Loucy (cell line): ENCODE results near the gene KIF2C.

Experiments used
- H2AFZ ChIP-seq: fragments of 200-600 bp; sonication (generic); 2 replicates; pipeline ENCODE4 v1.6.0; 2016; ENCODE audit warnings: antibody characterized with exemption, mild to moderate bottlenecking, low read length, moderate library complexity
- H3F3A ChIP-seq: fragments of 200-600 bp; 2 replicates; pipeline ENCODE4 v1.6.0; 2016; ENCODE audit warnings: antibody characterized with exemption, low read depth, mild to moderate bottlenecking
- H3K27me3 ChIP-seq: fragments of 200-600 bp; sonication (generic); 2 replicates; pipeline ENCODE4 v1.6.1; 2014; ENCODE audit warnings: low read length, mild to moderate bottlenecking; ENCODE audit not compliant: insufficient read depth, poor library complexity, severe bottlenecking
- H3K36me3 ChIP-seq: fragments of 200-600 bp; sonication (generic); 2 replicates; pipeline ENCODE4 v1.6.1; 2016; ENCODE audit warnings: low read length; ENCODE audit not compliant: insufficient read depth
- H3K4me1 ChIP-seq: fragments of 200-600 bp; sonication (generic); 2 replicates; pipeline ENCODE4 v1.5.1; 2014; ENCODE audit warnings: low read length, mild to moderate bottlenecking; ENCODE audit not compliant: insufficient read depth, poor library complexity, severe bottlenecking
- H3K4me2 ChIP-seq: fragments of 200-600 bp; sonication (generic); 2 replicates; pipeline ENCODE4 v1.6.0; 2014; ENCODE audit warnings: antibody characterized with exemption, low read length, low read depth, mild to moderate bottlenecking; ENCODE audit not compliant: poor library complexity, severe bottlenecking
- H3K4me3 ChIP-seq: fragments of 200-600 bp; sonication (generic); 2 replicates; pipeline ENCODE4 v1.5.1; 2014; ENCODE audit warnings: low read length, mild to moderate bottlenecking, mixed read lengths; ENCODE audit not compliant: poor library complexity, severe bottlenecking
- H3K79me2 ChIP-seq: fragments of 200-600 bp; sonication (generic); 2 replicates; pipeline ENCODE4 v1.6.1; 2014; ENCODE audit warnings: low read length; ENCODE audit not compliant: insufficient read depth
- H3K9ac ChIP-seq: fragments of 200-600 bp; sonication (generic); 2 replicates; pipeline ENCODE4 v1.6.0; 2014; ENCODE audit warnings: mild to moderate bottlenecking, low read depth, low read length, moderate library complexity; ENCODE audit not compliant: poor library complexity, severe bottlenecking
- H3K9me2 ChIP-seq: fragments of 200-600 bp; sonication (generic); replicated peaks from 2 replicates; pipeline ENCODE4 v1.6.1; 2016; ENCODE audit warnings: low read depth, low read length, mixed read lengths
- H3K9me3 ChIP-seq: fragments of 200-600 bp; sonication (generic); 2 replicates; pipeline ENCODE4 v1.6.1; 2014; ENCODE audit warnings: mild to moderate bottlenecking, antibody characterized with exemption, low read length, low read depth; ENCODE audit not compliant: insufficient read depth
- H4K20me1 ChIP-seq: fragments of 200-600 bp; sonication (generic); 2 replicates; pipeline ENCODE4 v1.6.0; 2014; ENCODE audit warnings: antibody characterized with exemption, low read length, mild to moderate bottlenecking; ENCODE audit not compliant: insufficient read depth, poor library complexity, severe bottlenecking
- CTCF ChIP-seq: fragments of 200-600 bp; sonication (generic); conservative IDR thresholded peaks from 2 replicates; pipeline ENCODE4 v1.5.1; 2014; ENCODE audit warnings: mild to moderate bottlenecking, antibody characterized with exemption, low read length
- EZH2phosphoT487 ChIP-seq: fragments of 200-600 bp; IDR thresholded peaks from 2 replicates; pipeline ENCODE4 v1.6.1; 2018; ENCODE audit warnings: antibody characterized with exemption, mild to moderate bottlenecking, moderate library complexity, borderline replicate concordance

KIF2C gene

DNA sequence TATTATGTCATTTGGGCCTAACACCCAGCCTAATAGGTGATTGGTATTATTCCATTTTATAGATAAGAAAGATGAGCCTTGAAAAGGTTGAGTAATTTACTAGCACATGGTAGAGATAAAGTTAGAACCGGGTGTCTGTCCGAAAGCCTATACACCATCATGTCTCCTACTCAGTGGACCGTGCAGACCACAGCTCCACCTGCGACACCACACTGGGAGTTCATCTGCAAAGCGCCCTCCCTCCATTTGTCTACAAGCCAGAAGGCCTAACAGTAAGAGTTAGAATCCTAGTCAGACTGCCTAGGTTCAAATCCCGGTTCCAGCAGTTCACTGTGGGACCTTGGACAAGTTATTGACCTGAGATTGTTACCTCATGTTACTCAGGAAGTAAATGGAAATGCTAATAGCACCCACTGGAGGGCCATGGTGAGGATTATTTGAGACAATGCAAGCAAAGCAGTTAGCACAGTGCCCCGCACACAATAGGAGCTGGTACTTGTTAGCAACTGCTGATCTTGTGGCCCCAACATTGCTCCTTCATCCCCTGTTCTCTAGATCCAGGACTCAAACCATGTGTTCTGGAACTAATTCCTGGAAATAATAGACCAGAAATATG, 44.7 kb upstream of the KIF2C start:
- no peak overlapping the region for H3K9ac ChIP-seq
- no peaks in the 10 kb centered on the region for H3K79me2 ChIP-seq
- no peak overlapping the region for H3K4me3 ChIP-seq
- H3K9me3 ChIP-seq = no peaks in the 10 kb centered on the region
- H2AFZ ChIP-seq = no peak overlapping the region
- no peaks in the 10 kb centered on the region for H3F3A ChIP-seq
- H3K9me2 ChIP-seq = no peaks in the 10 kb centered on the region
- H4K20me1 ChIP-seq = no peaks in the 10 kb centered on the region
- H3K4me1 ChIP-seq = peaks cover 6% of the 10 kb centered on the region
- no peaks in the 10 kb centered on the region for H3K36me3 ChIP-seq
- H3K27me3 ChIP-seq = no peaks in the 10 kb centered on the region
- TF ChIP-seq EZH2phosphoT487 = no peak
- no peak for TF ChIP-seq CTCF
- no peak overlapping the region for H3K4me2 ChIP-seq

DNA sequence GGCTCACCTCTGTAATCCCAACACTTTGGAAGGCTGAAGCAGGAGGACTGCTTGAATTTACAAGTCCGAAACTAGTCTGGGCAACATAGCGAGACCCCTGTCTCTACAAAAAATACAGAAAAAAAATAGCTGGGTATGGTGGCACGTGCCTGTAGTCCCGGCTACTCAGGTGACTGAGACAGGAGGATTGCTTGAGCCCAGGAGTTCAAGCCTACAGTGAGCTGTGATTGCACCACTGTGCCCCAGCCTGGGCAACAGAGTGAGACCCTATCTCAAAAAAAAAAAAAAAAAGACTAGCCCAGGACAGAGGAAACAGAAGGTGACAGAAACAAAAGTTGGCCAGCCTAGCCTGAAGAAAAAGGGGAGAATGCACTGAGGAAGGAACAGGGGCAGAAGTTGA, 44.0 kb upstream of the KIF2C start:
- Histone ChIP-seq H3K4me2 (no peak overlapping the region), H3K9me2 (no peaks in the 10 kb centered on the region), H3K79me2 (no peaks in the 10 kb centered on the region), H3F3A (no peaks in the 10 kb centered on the region), H3K9me3 (no peaks in the 10 kb centered on the region), H3K27me3 (no peaks in the 10 kb centered on the region), H4K20me1 (no peaks in the 10 kb centered on the region), H2AFZ (no peak overlapping the region), H3K4me1 (peaks cover 6% of the 10 kb centered on the region), H3K36me3 (no peaks in the 10 kb centered on the region), H3K9ac (no peak overlapping the region), H3K4me3 (no peak overlapping the region)
- TF ChIP-seq EZH2phosphoT487 (no peak), CTCF (no peak)

GRCh38 chr1:44696101-44696500, 43.5 kb upstream of the KIF2C start:
- Histone ChIP-seq H3K9me2 (no peaks in the 10 kb centered on the region), H2AFZ (peak overlapping the region; percentile 78; the same call in 1 of the 2 replicates), H3K4me3 (no peak overlapping the region), H3K4me1 (peaks cover 6% of the 10 kb centered on the region), H4K20me1 (no peaks in the 10 kb centered on the region), H3K4me2 (no peak overlapping the region), H3K27me3 (no peaks in the 10 kb centered on the region), H3K36me3 (no peaks in the 10 kb centered on the region), H3K9ac (no peak overlapping the region), H3K9me3 (no peaks in the 10 kb centered on the region), H3K79me2 (no peaks in the 10 kb centered on the region), H3F3A (no peaks in the 10 kb centered on the region)
- TF ChIP-seq EZH2phosphoT487 (no peak), CTCF (no peak)
